WTC11 (cell line): Measurements from ENCODE around the gene MTPN. TPM values are rescaled to one million over a fixed set of nuclear protein-coding genes. Genes with fewer than 3 reads are reported as not detected.

ENCODE experiments used
- ATAC-seq: fragments of 200-7000 bp; cut with Tn5 transposase; 2 replicates; pipeline ENCODE4 v1.10.0; 2021; ENCODE audit warnings: mild to moderate bottlenecking, moderate library complexity
- CTCF ChIA-PET: fragments of 300-600 bp; sonication (Branson Sonifier 250); formaldehyde crosslinking; loops from one replicate; lab custom pipeline; 2021; ENCODE audit warnings: antibody characterized with exemption; lab: Charles Lee
- POLR2A ChIA-PET: fragments of 350-600 bp; sonication (Branson Sonifier 250); formaldehyde crosslinking; loops from one replicate; lab custom pipeline; 2021; ENCODE audit warnings: antibody characterized with exemption; lab: Charles Lee
- DNase-seq: peaks from one replicate; pipeline ENCODE4 v3.0.0; 2021; ENCODE audit warnings: low spot score
- H3K27ac Mint-ChIP-seq: 2 replicates; pipeline ENCODE4 v1.8.0; 2021; ENCODE audit warnings: mixed read lengths
- H3K27me3 Mint-ChIP-seq: 2 replicates; pipeline ENCODE4 v1.8.0; 2021; ENCODE audit warnings: low read depth, mild to moderate bottlenecking, moderate library complexity, mixed read lengths
- H3K36me3 Mint-ChIP-seq: 2 replicates; pipeline ENCODE4 v1.8.0; 2021; ENCODE audit warnings: mixed read lengths
- H3K4me1 Mint-ChIP-seq: 2 replicates; pipeline ENCODE4 v1.8.0; 2022; ENCODE audit warnings: mixed read lengths
- H3K4me3 Mint-ChIP-seq: 2 replicates; pipeline ENCODE4 v1.8.0; 2021; ENCODE audit warnings: mild to moderate bottlenecking, moderate library complexity, mixed read lengths
- H3K9me3 Mint-ChIP-seq: 2 replicates; pipeline ENCODE4 v1.8.0; 2021; ENCODE audit warnings: mixed read lengths
- ETV6 ChIP-seq: sonication (generic); formaldehyde crosslinking; IDR thresholded peaks from 2 replicates; pipeline ENCODE4 v1.8.1; 2022; ENCODE audit warnings: mild to moderate bottlenecking, missing genetic modification reagents
- FOXJ3 ChIP-seq: sonication (generic); formaldehyde crosslinking; IDR thresholded peaks from 2 replicates; pipeline ENCODE4 v1.9.0; 2021; ENCODE audit warnings: missing genetic modification reagents, mild to moderate bottlenecking, borderline replicate concordance
- GRHL2 ChIP-seq: fragments of 250-450 bp; sonication (Bioruptor Pico); IDR thresholded peaks from 2 replicates; pipeline ENCODE4 v1.8.0; 2022; ENCODE audit warnings: mild to moderate bottlenecking, moderate library complexity; ENCODE audit not compliant: insufficient replicate concordance, severe bottlenecking
- JAZF1 ChIP-seq: fragments of 250-450 bp; sonication (Bioruptor Pico); IDR thresholded peaks from 2 replicates; pipeline ENCODE4 v1.9.0; 2021; ENCODE audit warnings: moderate library complexity, mild to moderate bottlenecking, inconsistent platforms
- NR1H2 ChIP-seq: sonication (generic); formaldehyde crosslinking; IDR thresholded peaks from 2 replicates; pipeline ENCODE4 v1.9.0; 2021; ENCODE audit warnings: mild to moderate bottlenecking, moderate library complexity, missing genetic modification reagents
- NR2C2 ChIP-seq: sonication (generic); formaldehyde crosslinking; IDR thresholded peaks from 2 replicates; pipeline ENCODE4 v1.8.0; 2022; ENCODE audit warnings: mild to moderate bottlenecking, missing genetic modification reagents
- OVOL2 ChIP-seq: fragments of 250-450 bp; sonication (Bioruptor Pico); IDR thresholded peaks from 2 replicates; pipeline ENCODE4 v1.9.0; 2021; ENCODE audit warnings: mild to moderate bottlenecking, borderline replicate concordance
- RORB ChIP-seq: fragments of 250-450 bp; sonication (Bioruptor Pico); IDR thresholded peaks from 2 replicates; pipeline ENCODE4 v1.9.0; 2021; ENCODE audit warnings: mild to moderate bottlenecking
- TEAD4 ChIP-seq: sonication (generic); formaldehyde crosslinking; IDR thresholded peaks from 2 replicates; pipeline ENCODE4 v1.8.0; 2022; ENCODE audit warnings: mild to moderate bottlenecking, missing genetic modification reagents
- ZBTB21 ChIP-seq: sonication (generic); formaldehyde crosslinking; IDR thresholded peaks from 2 replicates; pipeline ENCODE4 v1.8.1; 2023; ENCODE audit warnings: mild to moderate bottlenecking, missing genetic modification reagents, borderline replicate concordance
- ZNF263 ChIP-seq: sonication (generic); formaldehyde crosslinking; IDR thresholded peaks from 2 replicates; pipeline ENCODE4 v1.8.1; 2022; ENCODE audit warnings: low read depth, mild to moderate bottlenecking, moderate library complexity, missing genetic modification reagents
- ZNF423 ChIP-seq: fragments of 250-450 bp; sonication (Bioruptor Pico); IDR thresholded peaks from 2 replicates; pipeline ENCODE4 v2.1.2; 2022; ENCODE audit warnings: mild to moderate bottlenecking, moderate library complexity
- total RNA-seq: library from RNA; stranded (reverse); gene quantifications from 3 replicates; pipeline ENCODE4 v1.2.3, GENCODE V29; 2021
- TF ChIP-seq, protein P1 (sequence below): fragments of 250-450 bp; sonication (Bioruptor Pico); IDR thresholded peaks from 2 replicates; pipeline ENCODE4 v1.9.0; 2021; ENCODE audit warnings: mild to moderate bottlenecking
- TF ChIP-seq, protein P2 (sequence below): fragments of 250-450 bp; sonication (Bioruptor Pico); conservative IDR thresholded peaks from 2 replicates; pipeline ENCODE4 v1.9.0; 2021; ENCODE audit warnings: mild to moderate bottlenecking
- TF ChIP-seq, protein P3 (sequence below): sonication (generic); formaldehyde crosslinking; IDR thresholded peaks from 2 replicates; pipeline ENCODE4 v1.8.1; 2023; ENCODE audit warnings: mild to moderate bottlenecking, moderate library complexity, missing genetic modification reagents
- TF ChIP-seq, protein P4 (sequence below): sonication (generic); formaldehyde crosslinking; IDR thresholded peaks from 2 replicates; pipeline ENCODE4 v1.8.0; 2023; ENCODE audit warnings: missing genetic modification reagents
- TF ChIP-seq, protein P5 (sequence below): sonication (generic); formaldehyde crosslinking; conservative IDR thresholded peaks from 2 replicates; pipeline ENCODE4 v1.8.1; 2023; ENCODE audit warnings: mild to moderate bottlenecking, low read depth, missing genetic modification reagents, moderate library complexity

The MTPN gene
- total RNA-seq, 1 experiment from 2014 or later, result 92.5 TPM

DNA sequence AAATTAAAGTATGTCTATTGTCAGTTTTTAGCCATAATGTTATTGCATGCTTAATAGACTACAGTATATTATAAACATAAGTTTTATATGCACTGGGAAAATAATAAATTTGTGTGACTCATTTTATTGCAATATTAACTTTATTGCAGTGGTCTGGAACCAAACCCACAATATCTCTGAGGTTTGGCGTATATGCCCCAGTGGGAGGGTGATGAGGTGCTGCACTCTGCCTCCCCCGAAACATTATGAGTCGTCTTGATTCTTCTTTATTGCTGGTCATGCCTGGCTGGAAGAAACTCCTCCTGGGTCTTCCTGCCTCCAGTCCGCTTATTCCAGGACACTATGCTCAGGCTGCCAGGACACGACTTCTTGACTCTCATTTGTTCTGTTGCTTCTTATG, 88.4 kb downstream of the MTPN start:
- CTCF ChIA-PET, result no interaction called here
- POLR2A ChIA-PET, result no interaction called here
- Mint-ChIP-seq H3K4me1 (no peaks in the 10 kb centered on the region), H3K9me3 (no peaks in the 10 kb centered on the region), H3K27ac (no peak overlapping the region), H3K4me3 (no peak overlapping the region), H3K36me3 (no peaks in the 10 kb centered on the region), H3K27me3 (no peaks in the 10 kb centered on the region)
- ATAC-seq (no peak), DNase-seq (no peak)
- TF ChIP-seq FOXJ3 (no peak), RORB (CRISPR knock-in tag) (no peak)
- TF ChIP-seq, protein P1, sequence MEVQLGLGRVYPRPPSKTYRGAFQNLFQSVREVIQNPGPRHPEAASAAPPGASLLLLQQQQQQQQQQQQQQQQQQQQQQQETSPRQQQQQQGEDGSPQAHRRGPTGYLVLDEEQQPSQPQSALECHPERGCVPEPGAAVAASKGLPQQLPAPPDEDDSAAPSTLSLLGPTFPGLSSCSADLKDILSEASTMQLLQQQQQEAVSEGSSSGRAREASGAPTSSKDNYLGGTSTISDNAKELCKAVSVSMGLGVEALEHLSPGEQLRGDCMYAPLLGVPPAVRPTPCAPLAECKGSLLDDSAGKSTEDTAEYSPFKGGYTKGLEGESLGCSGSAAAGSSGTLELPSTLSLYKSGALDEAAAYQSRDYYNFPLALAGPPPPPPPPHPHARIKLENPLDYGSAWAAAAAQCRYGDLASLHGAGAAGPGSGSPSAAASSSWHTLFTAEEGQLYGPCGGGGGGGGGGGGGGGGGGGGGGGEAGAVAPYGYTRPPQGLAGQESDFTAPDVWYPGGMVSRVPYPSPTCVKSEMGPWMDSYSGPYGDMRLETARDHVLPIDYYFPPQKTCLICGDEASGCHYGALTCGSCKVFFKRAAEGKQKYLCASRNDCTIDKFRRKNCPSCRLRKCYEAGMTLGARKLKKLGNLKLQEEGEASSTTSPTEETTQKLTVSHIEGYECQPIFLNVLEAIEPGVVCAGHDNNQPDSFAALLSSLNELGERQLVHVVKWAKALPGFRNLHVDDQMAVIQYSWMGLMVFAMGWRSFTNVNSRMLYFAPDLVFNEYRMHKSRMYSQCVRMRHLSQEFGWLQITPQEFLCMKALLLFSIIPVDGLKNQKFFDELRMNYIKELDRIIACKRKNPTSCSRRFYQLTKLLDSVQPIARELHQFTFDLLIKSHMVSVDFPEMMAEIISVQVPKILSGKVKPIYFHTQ (CRISPR knock-in tag), result no peak

DNA sequence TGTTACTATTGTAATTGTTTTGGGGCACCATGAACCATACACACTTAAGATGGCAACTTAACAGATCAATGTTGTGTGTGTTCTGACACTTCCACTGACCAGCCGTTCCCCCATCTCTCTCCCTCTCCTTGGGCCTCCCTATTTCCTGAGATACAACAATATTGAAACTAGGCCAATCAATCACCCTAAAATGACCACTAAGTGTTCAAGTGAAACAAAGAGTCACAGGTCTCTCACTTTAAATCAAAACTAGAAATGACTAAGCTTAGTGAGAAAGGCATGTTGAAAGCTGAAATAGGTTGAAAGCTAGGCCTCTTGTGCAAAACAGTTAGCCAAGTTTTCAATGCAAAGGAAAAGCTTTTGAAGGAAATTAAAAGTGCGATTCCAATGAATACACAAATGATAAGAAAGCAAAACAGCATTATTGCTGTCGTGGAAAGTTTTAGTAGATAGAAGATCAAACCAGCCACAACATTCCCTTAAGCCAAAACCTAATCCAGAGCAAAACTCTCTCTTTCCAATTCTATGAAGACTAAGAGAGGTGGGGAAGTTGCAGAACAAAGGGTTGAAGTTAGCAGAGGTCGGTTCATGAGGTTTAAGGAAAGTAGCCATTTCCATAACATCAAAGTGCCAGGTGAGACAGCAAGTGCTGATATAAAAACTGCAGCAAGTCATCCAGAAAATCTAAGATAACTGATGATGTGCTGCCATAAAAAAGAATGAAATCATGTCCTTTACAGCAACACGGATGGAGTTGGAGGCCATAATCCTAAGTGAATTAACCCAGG, 90.6 kb downstream of the MTPN start:
- ATAC-seq, result no peak
- TF ChIP-seq OVOL2 (CRISPR knock-in tag), result no peak
- no peak for TF ChIP-seq GRHL2 (CRISPR knock-in tag)
- TF ChIP-seq NR1H2, result no peak
- TF ChIP-seq, protein P2, sequence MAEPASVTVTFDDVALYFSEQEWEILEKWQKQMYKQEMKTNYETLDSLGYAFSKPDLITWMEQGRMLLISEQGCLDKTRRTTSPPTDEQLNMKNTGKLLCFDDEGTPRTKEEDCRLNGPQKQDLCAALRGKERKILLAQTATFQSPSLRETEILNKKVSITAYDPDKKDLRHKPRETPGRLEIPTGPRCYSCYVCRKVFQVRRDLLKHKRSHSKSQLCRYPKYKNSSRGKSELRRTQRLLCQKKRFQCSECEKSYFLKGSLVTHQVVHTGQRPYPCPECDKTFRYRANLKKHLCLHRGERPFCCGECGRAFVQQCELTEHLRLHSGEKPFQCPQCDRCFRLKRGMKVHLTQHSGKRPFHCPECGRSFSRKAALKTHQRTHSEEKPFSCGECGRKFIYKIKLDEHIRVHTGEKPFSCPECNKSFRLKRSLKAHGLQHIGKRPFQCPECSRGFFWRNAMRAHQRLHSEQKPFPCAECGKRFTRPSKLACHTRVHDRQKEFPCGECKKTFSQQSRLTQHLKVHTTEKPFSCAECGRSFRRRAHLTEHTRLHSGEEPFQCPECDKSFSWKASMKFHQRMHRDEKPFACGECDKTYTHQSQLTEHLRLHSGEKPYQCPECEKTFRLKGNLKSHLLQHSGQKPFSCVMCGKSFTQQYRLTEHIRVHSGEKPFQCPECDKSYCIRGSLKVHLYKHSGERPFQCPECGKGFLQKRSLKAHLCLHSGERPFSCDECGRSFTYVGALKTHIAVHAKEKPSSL, result no peak
- no peak for TF ChIP-seq TEAD4 (CRISPR knock-in tag)
- no peak for TF ChIP-seq ZNF423 (CRISPR knock-in tag)
- ChIA-PET POLR2A (no interaction called here), CTCF (no interaction called here)
- DNase-seq, result no peak
- Mint-ChIP-seq H3K4me3 (no peak overlapping the region), H3K27me3 (no peaks in the 10 kb centered on the region), H3K27ac (no peak overlapping the region), H3K9me3 (peaks cover 4% of the 10 kb centered on the region; the same call in 1 of the 2 replicates), H3K4me1 (no peaks in the 10 kb centered on the region), H3K36me3 (no peaks in the 10 kb centered on the region)

DNA sequence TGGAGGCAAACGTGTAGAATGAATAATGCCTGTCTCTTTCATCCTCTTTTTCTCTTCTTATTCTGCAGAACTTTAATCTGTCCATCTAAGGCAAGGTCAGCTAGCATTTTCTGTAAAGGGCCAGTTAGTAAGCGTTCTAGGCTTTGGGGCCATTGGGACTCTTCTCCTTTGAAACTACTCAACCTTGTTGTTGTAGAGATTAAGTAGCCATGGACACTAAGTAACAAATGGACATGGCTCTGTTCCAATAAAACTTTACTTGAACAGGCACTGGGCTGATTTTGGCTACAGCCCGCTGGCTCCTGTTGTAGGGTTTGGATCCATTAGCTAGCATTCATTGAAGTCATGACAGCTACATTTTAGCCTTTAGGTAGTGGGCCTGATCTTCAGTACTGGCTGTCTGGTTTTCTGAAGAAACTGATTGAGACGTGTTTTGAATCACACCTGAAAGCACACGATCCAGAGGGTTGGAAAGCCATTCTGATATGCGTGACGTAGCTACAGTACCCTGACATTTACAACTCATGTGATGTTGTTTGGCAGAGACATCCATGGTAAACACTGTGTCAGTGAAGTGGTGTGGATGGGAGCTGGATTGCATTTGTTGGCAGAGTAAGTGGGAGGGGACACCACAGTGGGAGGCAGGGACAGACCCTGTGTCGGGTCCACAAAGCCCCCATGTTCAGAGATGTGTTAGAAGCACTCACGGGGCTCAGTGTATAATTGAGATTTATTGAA, 92.5 kb downstream of the MTPN start:
- Mint-ChIP-seq H3K36me3 (no peaks in the 10 kb centered on the region), H3K27me3 (no peaks in the 10 kb centered on the region), H3K4me1 (no peaks in the 10 kb centered on the region), H3K9me3 (peaks cover 4% of the 10 kb centered on the region; the same call in 1 of the 2 replicates), H3K27ac (no peak overlapping the region), H3K4me3 (no peak overlapping the region)
- ATAC-seq, result no peak
- DNase-seq, result no peak
- ChIA-PET POLR2A (no interaction called here), CTCF (no interaction called here)
- TF ChIP-seq, protein P3, sequence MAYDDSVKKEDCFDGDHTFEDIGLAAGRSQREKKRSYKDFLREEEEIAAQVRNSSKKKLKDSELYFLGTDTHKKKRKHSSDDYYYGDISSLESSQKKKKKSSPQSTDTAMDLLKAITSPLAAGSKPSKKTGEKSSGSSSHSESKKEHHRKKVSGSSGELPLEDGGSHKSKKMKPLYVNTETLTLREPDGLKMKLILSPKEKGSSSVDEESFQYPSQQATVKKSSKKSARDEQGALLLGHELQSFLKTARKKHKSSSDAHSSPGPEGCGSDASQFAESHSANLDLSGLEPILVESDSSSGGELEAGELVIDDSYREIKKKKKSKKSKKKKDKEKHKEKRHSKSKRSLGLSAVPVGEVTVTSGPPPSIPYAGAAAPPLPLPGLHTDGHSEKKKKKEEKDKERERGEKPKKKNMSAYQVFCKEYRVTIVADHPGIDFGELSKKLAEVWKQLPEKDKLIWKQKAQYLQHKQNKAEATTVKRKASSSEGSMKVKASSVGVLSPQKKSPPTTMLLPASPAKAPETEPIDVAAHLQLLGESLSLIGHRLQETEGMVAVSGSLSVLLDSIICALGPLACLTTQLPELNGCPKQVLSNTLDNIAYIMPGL (CRISPR knock-in tag), result no peak
- no peak for TF ChIP-seq ZNF423 (CRISPR knock-in tag)
- no peak for TF ChIP-seq ETV6 (CRISPR knock-in tag)
- TF ChIP-seq, protein P2, result no peak
- TF ChIP-seq ZBTB21 (CRISPR knock-in tag), result no peak
- TF ChIP-seq, protein P4, sequence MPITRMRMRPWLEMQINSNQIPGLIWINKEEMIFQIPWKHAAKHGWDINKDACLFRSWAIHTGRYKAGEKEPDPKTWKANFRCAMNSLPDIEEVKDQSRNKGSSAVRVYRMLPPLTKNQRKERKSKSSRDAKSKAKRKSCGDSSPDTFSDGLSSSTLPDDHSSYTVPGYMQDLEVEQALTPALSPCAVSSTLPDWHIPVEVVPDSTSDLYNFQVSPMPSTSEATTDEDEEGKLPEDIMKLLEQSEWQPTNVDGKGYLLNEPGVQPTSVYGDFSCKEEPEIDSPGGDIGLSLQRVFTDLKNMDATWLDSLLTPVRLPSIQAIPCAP, result no peak
- TF ChIP-seq NR2C2, result no peak
- TF ChIP-seq FOXJ3, result no peak
- TF ChIP-seq, protein P5, sequence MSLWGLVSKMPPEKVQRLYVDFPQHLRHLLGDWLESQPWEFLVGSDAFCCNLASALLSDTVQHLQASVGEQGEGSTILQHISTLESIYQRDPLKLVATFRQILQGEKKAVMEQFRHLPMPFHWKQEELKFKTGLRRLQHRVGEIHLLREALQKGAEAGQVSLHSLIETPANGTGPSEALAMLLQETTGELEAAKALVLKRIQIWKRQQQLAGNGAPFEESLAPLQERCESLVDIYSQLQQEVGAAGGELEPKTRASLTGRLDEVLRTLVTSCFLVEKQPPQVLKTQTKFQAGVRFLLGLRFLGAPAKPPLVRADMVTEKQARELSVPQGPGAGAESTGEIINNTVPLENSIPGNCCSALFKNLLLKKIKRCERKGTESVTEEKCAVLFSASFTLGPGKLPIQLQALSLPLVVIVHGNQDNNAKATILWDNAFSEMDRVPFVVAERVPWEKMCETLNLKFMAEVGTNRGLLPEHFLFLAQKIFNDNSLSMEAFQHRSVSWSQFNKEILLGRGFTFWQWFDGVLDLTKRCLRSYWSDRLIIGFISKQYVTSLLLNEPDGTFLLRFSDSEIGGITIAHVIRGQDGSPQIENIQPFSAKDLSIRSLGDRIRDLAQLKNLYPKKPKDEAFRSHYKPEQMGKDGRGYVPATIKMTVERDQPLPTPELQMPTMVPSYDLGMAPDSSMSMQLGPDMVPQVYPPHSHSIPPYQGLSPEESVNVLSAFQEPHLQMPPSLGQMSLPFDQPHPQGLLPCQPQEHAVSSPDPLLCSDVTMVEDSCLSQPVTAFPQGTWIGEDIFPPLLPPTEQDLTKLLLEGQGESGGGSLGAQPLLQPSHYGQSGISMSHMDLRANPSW (CRISPR knock-in tag), result no peak
- TF ChIP-seq ZNF263 (CRISPR knock-in tag), result no peak
- no peak for TF ChIP-seq JAZF1
